Fibroblast of skin of back (primary cell): ENCODE results near the gene TIGD4.

Source experiments
- DNase-seq: peaks from one replicate; pipeline ENCODE4 v3.0.0-alpha.2; 2013

The TIGD4 gene

GRCh38 chr4:152719801-152720556, 59.6 kb downstream of the TIGD4 start:
- DNase-seq, result peak; percentile 2
